DOHH2 (cell line): ENCODE results near the gene ADAM8.

Experiments
- EZH2phosphoT487 ChIP-seq: fragments of 200-600 bp; sonication (generic); IDR thresholded peaks from 2 replicates; pipeline ENCODE4 v1.6.1; 2017; ENCODE audit warnings: borderline replicate concordance, mild to moderate bottlenecking, antibody characterized with exemption, low read length, moderate library complexity, mixed read lengths
- TF ChIP-seq, protein P1 (sequence below): fragments of 200-600 bp; sonication (generic); IDR thresholded peaks from one replicate; pipeline ENCODE4 v1.5.1; 2014; ENCODE audit warnings: antibody characterized with exemption, mild to moderate bottlenecking, low read depth, low read length; ENCODE audit not compliant: poor library complexity, severe bottlenecking

DNA sequence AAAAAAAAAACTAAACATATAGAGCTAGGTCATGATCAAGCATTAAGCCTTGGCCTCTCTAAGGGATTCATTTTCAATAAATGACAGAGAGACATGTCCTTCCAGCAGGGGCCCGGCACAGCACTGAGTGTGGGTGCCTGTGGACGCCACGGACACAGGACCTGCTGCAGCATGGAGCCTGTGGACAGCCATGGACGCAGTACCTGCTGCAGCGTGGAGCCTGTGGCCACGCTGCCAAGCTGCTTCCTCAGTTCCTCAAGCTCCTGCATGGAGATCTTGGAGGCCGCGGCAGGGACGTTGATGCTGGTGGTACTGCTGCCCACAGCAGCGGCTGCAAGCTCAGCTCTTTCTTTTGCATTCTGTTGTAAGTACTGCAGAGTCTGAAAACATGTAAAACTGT, 22.6 kb upstream of the ADAM8 start:
- TF ChIP-seq, protein P1, sequence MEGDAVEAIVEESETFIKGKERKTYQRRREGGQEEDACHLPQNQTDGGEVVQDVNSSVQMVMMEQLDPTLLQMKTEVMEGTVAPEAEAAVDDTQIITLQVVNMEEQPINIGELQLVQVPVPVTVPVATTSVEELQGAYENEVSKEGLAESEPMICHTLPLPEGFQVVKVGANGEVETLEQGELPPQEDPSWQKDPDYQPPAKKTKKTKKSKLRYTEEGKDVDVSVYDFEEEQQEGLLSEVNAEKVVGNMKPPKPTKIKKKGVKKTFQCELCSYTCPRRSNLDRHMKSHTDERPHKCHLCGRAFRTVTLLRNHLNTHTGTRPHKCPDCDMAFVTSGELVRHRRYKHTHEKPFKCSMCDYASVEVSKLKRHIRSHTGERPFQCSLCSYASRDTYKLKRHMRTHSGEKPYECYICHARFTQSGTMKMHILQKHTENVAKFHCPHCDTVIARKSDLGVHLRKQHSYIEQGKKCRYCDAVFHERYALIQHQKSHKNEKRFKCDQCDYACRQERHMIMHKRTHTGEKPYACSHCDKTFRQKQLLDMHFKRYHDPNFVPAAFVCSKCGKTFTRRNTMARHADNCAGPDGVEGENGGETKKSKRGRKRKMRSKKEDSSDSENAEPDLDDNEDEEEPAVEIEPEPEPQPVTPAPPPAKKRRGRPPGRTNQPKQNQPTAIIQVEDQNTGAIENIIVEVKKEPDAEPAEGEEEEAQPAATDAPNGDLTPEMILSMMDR: no peak
- TF ChIP-seq EZH2phosphoT487: no peak
